HFFc6 (cell line): ENCODE measurements around the gene GCKR. TPM values are rescaled to one million over a fixed set of nuclear protein-coding genes. Genes with fewer than 3 reads are reported as not detected.

ENCODE experiments used
- DNase-seq: peaks from one replicate; pipeline ENCODE4 v3.0.0-alpha.2; 2018
- H3K27ac Mint-ChIP-seq: 2 replicates; pipeline ENCODE4 v1.8.0; 2020; ENCODE audit warnings: mild to moderate bottlenecking, mixed read lengths
- H3K27me3 Mint-ChIP-seq: 2 replicates; pipeline ENCODE4 v1.8.0; 2021; ENCODE audit warnings: mild to moderate bottlenecking, moderate library complexity, mixed read lengths; ENCODE audit not compliant: insufficient read depth
- H3K36me3 Mint-ChIP-seq: 2 replicates; pipeline ENCODE4 v1.8.0; 2021; ENCODE audit warnings: low read depth, mixed read lengths
- H3K4me1 Mint-ChIP-seq: 2 replicates; pipeline ENCODE4 v1.8.0; 2020; ENCODE audit warnings: low read depth, mixed read lengths
- H3K4me3 Mint-ChIP-seq: 2 replicates; pipeline ENCODE4 v1.8.0; 2020; ENCODE audit warnings: mild to moderate bottlenecking, moderate library complexity, mixed read lengths
- H3K9me3 Mint-ChIP-seq: 2 replicates; pipeline ENCODE4 v1.8.0; 2020; ENCODE audit warnings: mild to moderate bottlenecking, mixed read lengths
- CTCF ChIP-seq: fragments of 200-600 bp; sonication (generic); IDR thresholded peaks from 2 replicates; pipeline ENCODE4 v1.5.0; 2021; ENCODE audit warnings: antibody characterized with exemption, mild to moderate bottlenecking
- total RNA-seq, 6 experiments: library from RNA; stranded (reverse); fragmentation: NEBNext Ultra II Directional; extraction: Animal tissue kit (Norgen Biotek cat#: 25700); gene quantifications; 2 replicates in 1 of 6; 3 replicates in 5 of 6; pipeline ENCODE4 v1.2.3, GENCODE V29; 2021

GCKR gene
- total RNA-seq, 6 experiments from 2014 or later: not detected

DNA sequence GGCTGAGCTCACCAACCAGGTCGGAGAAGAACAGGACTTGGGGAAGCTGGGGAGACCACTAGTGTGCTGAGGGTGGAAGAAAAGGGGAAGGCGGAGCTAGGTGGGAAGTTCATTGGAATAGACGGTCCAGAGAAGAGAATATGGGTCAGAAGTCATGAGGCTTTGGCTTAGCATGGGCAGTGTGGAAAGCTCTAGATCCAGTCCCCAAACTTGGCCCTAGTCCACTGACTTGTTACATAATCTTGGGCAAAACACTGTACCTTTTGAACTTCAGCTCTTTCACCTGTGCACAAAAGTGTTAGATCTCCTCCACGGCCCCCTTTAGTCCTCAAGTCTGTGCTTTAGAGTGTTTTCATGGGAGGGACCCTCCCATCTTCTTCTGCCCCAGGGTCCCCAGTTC, 10.7 kb downstream of the GCKR start:
- no peak overlapping the region for H3K27ac Mint-ChIP-seq
- no peak for TF ChIP-seq CTCF
- H3K36me3 Mint-ChIP-seq: no peaks in the 10 kb centered on the region
- no peaks in the 10 kb centered on the region for H3K9me3 Mint-ChIP-seq
- H3K4me3 Mint-ChIP-seq: no peak overlapping the region
- DNase-seq: no peak
- peaks cover 8% of the 10 kb centered on the region for H3K4me1 Mint-ChIP-seq
- peaks cover 21% of the 10 kb centered on the region for H3K27me3 Mint-ChIP-seq

- no peak for TF ChIP-seq CTCF
- Mint-ChIP-seq H3K27ac (no peak overlapping the region), H3K36me3 (no peaks in the 10 kb centered on the region), H3K9me3 (no peaks in the 10 kb centered on the region), H3K4me3 (no peak overlapping the region), H3K27me3 (peaks cover 29% of the 10 kb centered on the region), H3K4me1 (no peaks in the 10 kb centered on the region)
- no peak for DNase-seq
These were observed 12.7 kb downstream of the GCKR start for GRCh38 chr2:27509326-27509725.

DNA sequence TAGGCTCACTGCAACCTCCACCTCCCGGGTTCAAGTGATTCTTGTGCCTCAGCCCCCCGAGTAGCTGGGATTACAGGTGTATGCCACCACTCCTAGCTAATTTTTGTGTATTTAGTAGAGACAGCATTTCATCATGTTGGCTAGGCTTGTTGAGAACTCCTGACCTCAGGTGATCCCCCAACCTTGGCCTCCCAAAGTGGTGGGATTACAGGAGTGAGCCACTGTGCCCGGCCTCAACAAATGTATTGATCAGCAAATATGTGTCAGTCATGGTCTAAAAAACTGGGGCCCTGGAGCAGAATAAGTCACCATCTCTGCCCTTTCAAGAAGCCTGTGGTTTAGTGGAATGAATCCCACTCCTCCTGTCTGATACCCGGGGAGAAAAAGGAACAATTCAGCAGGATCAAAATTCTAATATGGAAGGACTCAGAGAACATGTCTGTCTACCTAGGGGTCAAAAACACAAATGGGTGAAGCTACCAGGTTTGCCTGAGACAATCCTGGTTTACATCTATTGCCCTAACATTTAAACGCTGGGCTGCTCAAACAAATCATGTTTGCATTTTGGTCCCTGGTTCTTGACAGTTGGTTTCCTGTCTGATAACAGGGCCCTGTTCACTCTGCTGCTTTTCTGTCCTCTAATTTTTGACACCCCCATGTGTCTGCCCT, 21.6 kb downstream of the GCKR start:
- no peak overlapping the region for H3K27ac Mint-ChIP-seq
- no peaks in the 10 kb centered on the region for H3K4me1 Mint-ChIP-seq
- H3K36me3 Mint-ChIP-seq: no peaks in the 10 kb centered on the region
- DNase-seq: no peak
- no peak for TF ChIP-seq CTCF
- peaks cover 35% of the 10 kb centered on the region for H3K27me3 Mint-ChIP-seq
- H3K9me3 Mint-ChIP-seq: no peaks in the 10 kb centered on the region
- no peak overlapping the region for H3K4me3 Mint-ChIP-seq

GRCh38 chr2:27518782-27519113, 22.1 kb downstream of the GCKR start:
- peaks cover 30% of the 10 kb centered on the region for H3K27me3 Mint-ChIP-seq
- no peaks in the 10 kb centered on the region for H3K9me3 Mint-ChIP-seq
- DNase-seq: no peak
- H3K36me3 Mint-ChIP-seq: no peaks in the 10 kb centered on the region
- H3K4me1 Mint-ChIP-seq: no peaks in the 10 kb centered on the region
- no peak overlapping the region for H3K4me3 Mint-ChIP-seq
- TF ChIP-seq CTCF: no peak
- H3K27ac Mint-ChIP-seq: no peak overlapping the region

- no peak for TF ChIP-seq CTCF
- no peak overlapping the region for H3K27ac Mint-ChIP-seq
- peaks cover 33% of the 10 kb centered on the region for H3K27me3 Mint-ChIP-seq
- DNase-seq: no peak
- H3K4me1 Mint-ChIP-seq: no peaks in the 10 kb centered on the region
- no peaks in the 10 kb centered on the region for H3K9me3 Mint-ChIP-seq
- no peaks in the 10 kb centered on the region for H3K36me3 Mint-ChIP-seq
- H3K4me3 Mint-ChIP-seq: no peak overlapping the region
These were observed 23.7 kb downstream of the GCKR start for GRCh38 chr2:27520316-27520715.
